Left cardiac atrium (tissue), 4 donors: ENCODE data around the gene KCND2. TPM values are rescaled to one million over a fixed set of nuclear protein-coding genes. Genes with fewer than 3 reads are reported as not detected.
"Not testable (repeated sequence)": the region's sequence is repeated elsewhere in the genome, so short reads cannot be mapped to it uniquely, and the experiment has no call there.

Experiments used
- ATAC-seq, 2 donors: fragments of 200-7000 bp; cut with Tn5 transposase; one replicate each; pipeline ENCODE4 v1.9.1; 2020; ENCODE audit warnings: mild to moderate bottlenecking in 2 of 2, moderate library complexity in 2 of 2
- DNase-seq: peaks from one replicate; pipeline ENCODE4 v3.0.0-alpha.2; 2020
- intact Hi-C, 2 donors: fragments of 100-400 bp; cut with DNase I; formaldehyde crosslinking; loops; one replicate each; pipeline versions ENCODE4 v1.14.1 to v1.15.1; 2022 to 2023
- total RNA-seq, 2 donors: library from RNA; stranded (reverse); fragmentation: NEBNext Ultra II Directional; extraction: Animal tissue kit (Norgen Biotek cat#: 25700); gene quantifications; one replicate each; pipeline ENCODE4 v1.2.1, GENCODE V29; 2021
- donor health status: DM: no; HTN: yes; CAD: no.
- donor health status: DM: no; HTN: yes; CAD: no; lungs with severe emphysema.
- donor health status: DM: yes; HTN: yes; CAD: no.
- donor health status: Dilated cardiomyopathy.

The KCND2 gene
- total RNA-seq, 2 donors from 2014 or later: 0.21 to 0.41 TPM

GRCh38 chr7:120639884-120640283, 366.9 kb downstream of the KCND2 start:
- intact Hi-C loops: no loop called here
- ATAC-seq (no peak), DNase-seq (no peak)

- intact Hi-C loops: no loop called here
- DNase-seq: no peak
- ATAC-seq: no peak
Measured at GRCh38 chr7:120645966-120646365, 373.0 kb downstream of the KCND2 start.

- intact Hi-C loops: no loop called here
- no peak for ATAC-seq
- no peak for DNase-seq
Measured at GRCh38 chr7:120654241-120654640, 381.3 kb downstream of the KCND2 start.

- DNase-seq: no peak
- intact Hi-C loops: no loop called here
- no peak for ATAC-seq
Measured at GRCh38 chr7:120658516-120658915, 385.5 kb downstream of the KCND2 start.

GRCh38 chr7:120662291-120662690, 389.3 kb downstream of the KCND2 start:
- ATAC-seq: no peak
- DNase-seq: no peak
- intact Hi-C loops: no loop called here

GRCh38 chr7:120665068-120665467, 392.1 kb downstream of the KCND2 start:
- no peak for ATAC-seq
- intact Hi-C loops: no loop called here
- no peak for DNase-seq

GRCh38 chr7:120675076-120675475, 402.1 kb downstream of the KCND2 start:
- intact Hi-C loops: no loop called here
- DNase-seq: no peak
- ATAC-seq: no peak

GRCh38 chr7:120677535-120677934, 404.6 kb downstream of the KCND2 start:
- ATAC-seq: no peak
- intact Hi-C loops: no loop called here
- DNase-seq: no peak

- intact Hi-C loops: no loop called here
- ATAC-seq: no peak
- no peak for DNase-seq
Measured at GRCh38 chr7:120680985-120681384, 408.0 kb downstream of the KCND2 start.

GRCh38 chr7:120684463-120684862, 411.5 kb downstream of the KCND2 start:
- DNase-seq (no peak), ATAC-seq (no peak)
- intact Hi-C loops: no loop called here

- intact Hi-C loops: no loop called here
- DNase-seq (no peak), ATAC-seq (no peak)
Measured at GRCh38 chr7:120691915-120692314, 418.9 kb downstream of the KCND2 start.

GRCh38 chr7:120695848-120696247, 422.9 kb downstream of the KCND2 start:
- ATAC-seq (no peak), DNase-seq (no peak)
- intact Hi-C loops: no loop called here

- no peak for DNase-seq
- intact Hi-C loops: no loop called here
Measured at GRCh38 chr7:120700796-120701195, 427.8 kb downstream of the KCND2 start.

GRCh38 chr7:120702408-120702807, 429.4 kb downstream of the KCND2 start:
- DNase-seq, intact Hi-C loops, ATAC-seq: not testable (repeated sequence)

More at GRCh38 chr7:120700796-120701195, 427.8 kb downstream of the KCND2 start:
- no peak for ATAC-seq

GRCh38 chr7:120703585-120704240, 430.7 kb downstream of the KCND2 start:
- intact Hi-C loops: no loop called here

GRCh38 chr7:120709252-120709971, 436.4 kb downstream of the KCND2 start:
- ATAC-seq (no peak), DNase-seq (no peak)
- intact Hi-C loops: no loop called here

More at GRCh38 chr7:120703585-120704240, 430.7 kb downstream of the KCND2 start:
- ATAC-seq (no peak), DNase-seq (no peak)

GRCh38 chr7:120709972-120710320, 437.0 kb downstream of the KCND2 start:
- ATAC-seq: no peak
- intact Hi-C loops: no loop called here

GRCh38 chr7:120714945-120715344, 442.0 kb downstream of the KCND2 start:
- ATAC-seq (peak in 1 of 2 donors; percentile 75), DNase-seq (no peak)
- intact Hi-C loops: no loop called here

More at GRCh38 chr7:120709972-120710320, 437.0 kb downstream of the KCND2 start:
- DNase-seq: no peak

- no peak for DNase-seq
- no peak for ATAC-seq
- intact Hi-C loops: no loop called here
Measured at GRCh38 chr7:120716307-120716706, 443.3 kb downstream of the KCND2 start.

- DNase-seq: no peak
- no peak for ATAC-seq
- intact Hi-C loops: no loop called here
Measured at GRCh38 chr7:120717166-120717565, 444.2 kb downstream of the KCND2 start.

GRCh38 chr7:120718361-120718760, 445.4 kb downstream of the KCND2 start:
- intact Hi-C loops: no loop called here
- ATAC-seq (no peak), DNase-seq (no peak)
